ENCODE data around the gene MICAL3.

GRCh38 chr22:18001040-18001893 lies 23.1 kb downstream of the MICAL3 start:
- TF ChIP-seq, protein P1, sequence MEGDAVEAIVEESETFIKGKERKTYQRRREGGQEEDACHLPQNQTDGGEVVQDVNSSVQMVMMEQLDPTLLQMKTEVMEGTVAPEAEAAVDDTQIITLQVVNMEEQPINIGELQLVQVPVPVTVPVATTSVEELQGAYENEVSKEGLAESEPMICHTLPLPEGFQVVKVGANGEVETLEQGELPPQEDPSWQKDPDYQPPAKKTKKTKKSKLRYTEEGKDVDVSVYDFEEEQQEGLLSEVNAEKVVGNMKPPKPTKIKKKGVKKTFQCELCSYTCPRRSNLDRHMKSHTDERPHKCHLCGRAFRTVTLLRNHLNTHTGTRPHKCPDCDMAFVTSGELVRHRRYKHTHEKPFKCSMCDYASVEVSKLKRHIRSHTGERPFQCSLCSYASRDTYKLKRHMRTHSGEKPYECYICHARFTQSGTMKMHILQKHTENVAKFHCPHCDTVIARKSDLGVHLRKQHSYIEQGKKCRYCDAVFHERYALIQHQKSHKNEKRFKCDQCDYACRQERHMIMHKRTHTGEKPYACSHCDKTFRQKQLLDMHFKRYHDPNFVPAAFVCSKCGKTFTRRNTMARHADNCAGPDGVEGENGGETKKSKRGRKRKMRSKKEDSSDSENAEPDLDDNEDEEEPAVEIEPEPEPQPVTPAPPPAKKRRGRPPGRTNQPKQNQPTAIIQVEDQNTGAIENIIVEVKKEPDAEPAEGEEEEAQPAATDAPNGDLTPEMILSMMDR (IDR thresholded peaks at IDR 0.05): peak; percentile 30 to 59 (median 49)
- peak; percentile 91 to 94 (median 91) for TF ChIP-seq POLR2A (IDR thresholded peaks at IDR 0.05)
